Lower leg skin (tissue), 3 donors: ENCODE measurements around the gene LCA5L.

Experiments used
- POLR2A ChIP-seq, 2 donors: fragments of 450-650 bp; IDR thresholded peaks; one replicate each; pipeline ENCODE4 v1.6.1; 2016 to 2017; ENCODE audit warnings: antibody characterized with exemption in 2 of 2, mild to moderate bottlenecking in 1 of 2, moderate library complexity in 1 of 2
- TF ChIP-seq, protein P1 (sequence below), 3 donors: fragments of 450-650 bp; IDR thresholded peaks; one replicate each; pipeline ENCODE4 v1.5.1; 2016; ENCODE audit warnings: antibody characterized with exemption in 3 of 3, mild to moderate bottlenecking in 3 of 3, moderate library complexity in 2 of 3

DNA sequence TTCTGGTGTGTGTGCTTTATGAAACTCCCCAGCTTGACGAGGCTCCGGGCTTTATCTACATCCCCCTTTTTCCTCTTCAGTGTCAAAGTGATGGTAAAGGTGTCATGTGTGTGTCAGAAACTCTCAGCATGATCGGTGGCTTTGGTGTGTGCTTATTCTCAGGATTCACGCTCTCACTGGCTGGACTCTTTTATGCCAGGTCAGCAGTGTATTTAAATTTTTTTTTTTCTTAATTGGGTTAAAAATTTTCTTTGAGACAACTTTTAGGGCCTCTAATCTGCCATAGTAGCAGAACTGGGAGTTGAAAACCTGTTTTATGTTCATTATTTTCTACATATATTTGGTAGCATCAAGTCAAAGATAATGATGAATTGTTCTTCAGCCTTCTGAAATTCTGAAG, 27.2 kb upstream of the LCA5L start:
- TF ChIP-seq, protein P1, sequence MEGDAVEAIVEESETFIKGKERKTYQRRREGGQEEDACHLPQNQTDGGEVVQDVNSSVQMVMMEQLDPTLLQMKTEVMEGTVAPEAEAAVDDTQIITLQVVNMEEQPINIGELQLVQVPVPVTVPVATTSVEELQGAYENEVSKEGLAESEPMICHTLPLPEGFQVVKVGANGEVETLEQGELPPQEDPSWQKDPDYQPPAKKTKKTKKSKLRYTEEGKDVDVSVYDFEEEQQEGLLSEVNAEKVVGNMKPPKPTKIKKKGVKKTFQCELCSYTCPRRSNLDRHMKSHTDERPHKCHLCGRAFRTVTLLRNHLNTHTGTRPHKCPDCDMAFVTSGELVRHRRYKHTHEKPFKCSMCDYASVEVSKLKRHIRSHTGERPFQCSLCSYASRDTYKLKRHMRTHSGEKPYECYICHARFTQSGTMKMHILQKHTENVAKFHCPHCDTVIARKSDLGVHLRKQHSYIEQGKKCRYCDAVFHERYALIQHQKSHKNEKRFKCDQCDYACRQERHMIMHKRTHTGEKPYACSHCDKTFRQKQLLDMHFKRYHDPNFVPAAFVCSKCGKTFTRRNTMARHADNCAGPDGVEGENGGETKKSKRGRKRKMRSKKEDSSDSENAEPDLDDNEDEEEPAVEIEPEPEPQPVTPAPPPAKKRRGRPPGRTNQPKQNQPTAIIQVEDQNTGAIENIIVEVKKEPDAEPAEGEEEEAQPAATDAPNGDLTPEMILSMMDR (IDR thresholded peaks at IDR 0.05) = no peak
- no peak for TF ChIP-seq POLR2A (IDR thresholded peaks at IDR 0.05)
